Skin of body (tissue), 2 donors: ENCODE results near the gene MPIG6B. TPM values are rescaled to one million over a fixed set of nuclear protein-coding genes. Genes with fewer than 3 reads are reported as not detected.

Experiments
- DNase-seq: peaks from one replicate; lab custom pipeline; 2025; lab: John Stamatoyannopoulos, UW
- total RNA-seq: library from RNA; depleted of rRNA; stranded (reverse); fragments of >200 nt; gene quantifications from one replicate; pipeline ENCODE4 v1.2.3, GENCODE V29; 2014

The MPIG6B gene
- total RNA-seq, 1 donor from 2014 or later = 0.59 TPM

DNA sequence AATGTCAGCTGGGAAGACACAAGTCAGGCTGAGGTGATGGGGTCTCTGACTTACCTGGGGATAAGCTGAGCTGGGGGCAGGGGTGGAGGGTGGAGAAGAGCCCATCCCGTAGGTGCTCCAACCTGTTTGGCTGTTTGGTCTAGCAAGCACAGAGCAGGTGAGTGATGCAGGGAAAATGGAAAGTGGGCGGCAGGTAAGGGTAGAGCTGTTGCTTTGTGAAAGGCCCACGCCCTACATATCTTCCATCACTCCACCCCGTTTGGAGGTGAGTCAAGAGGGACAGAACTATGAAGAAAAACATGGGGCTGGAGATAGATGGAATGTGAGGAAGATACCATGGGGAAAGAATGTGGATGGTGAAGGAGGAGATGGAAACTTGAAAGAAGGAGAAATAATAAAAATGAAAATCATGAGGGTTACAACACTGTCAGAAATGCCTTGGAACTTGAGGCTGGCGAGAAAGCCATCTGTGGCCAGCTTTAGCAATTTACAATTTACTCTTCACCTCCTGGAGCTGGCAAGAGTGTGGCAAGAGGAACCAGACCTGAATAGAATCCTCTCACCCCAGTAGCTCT, 2.9 kb upstream of the MPIG6B start:
- DNase-seq = no peak

DNA sequence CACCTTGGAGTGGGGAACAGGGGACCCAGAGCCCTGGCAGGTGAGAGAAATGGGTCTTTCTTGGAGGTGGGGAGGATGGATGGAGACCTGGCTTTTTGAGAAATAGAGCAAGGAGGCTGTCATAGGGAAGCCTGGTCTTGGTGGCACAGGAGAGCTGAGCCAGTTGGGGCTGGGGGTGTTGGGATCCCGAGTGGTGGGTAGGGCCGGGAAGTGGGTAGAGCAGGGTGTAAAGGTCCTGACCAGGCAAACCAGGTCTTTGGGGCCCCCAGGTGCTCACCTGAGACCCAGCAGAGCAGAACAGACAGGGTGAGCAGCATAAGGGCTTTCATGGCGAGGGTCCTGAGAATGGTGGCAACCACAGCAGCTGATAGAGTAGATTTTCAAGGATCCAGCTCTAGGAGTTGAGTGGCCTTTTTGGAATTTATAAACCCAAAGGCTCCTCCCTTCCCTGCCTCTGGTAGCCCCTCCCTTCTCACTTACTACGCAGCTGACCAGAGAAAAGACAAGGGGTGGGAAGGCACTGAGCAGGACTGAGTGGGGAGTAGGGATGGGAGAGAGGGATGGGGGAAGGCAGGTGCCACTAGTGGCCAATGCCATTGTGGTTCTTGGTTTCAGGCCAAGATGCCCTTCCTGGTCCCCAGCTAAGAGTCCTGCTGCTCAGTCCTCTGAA, 1.7 kb upstream of the MPIG6B start, which contains the start of gene LY6G6C:
Gene LY6G6C, minus strand, starts transcription at position 396 of the 670 bp plus-strand sequence. Its CDS starts 67 bp downstream, at position 329.
- no peak for DNase-seq

DNA sequence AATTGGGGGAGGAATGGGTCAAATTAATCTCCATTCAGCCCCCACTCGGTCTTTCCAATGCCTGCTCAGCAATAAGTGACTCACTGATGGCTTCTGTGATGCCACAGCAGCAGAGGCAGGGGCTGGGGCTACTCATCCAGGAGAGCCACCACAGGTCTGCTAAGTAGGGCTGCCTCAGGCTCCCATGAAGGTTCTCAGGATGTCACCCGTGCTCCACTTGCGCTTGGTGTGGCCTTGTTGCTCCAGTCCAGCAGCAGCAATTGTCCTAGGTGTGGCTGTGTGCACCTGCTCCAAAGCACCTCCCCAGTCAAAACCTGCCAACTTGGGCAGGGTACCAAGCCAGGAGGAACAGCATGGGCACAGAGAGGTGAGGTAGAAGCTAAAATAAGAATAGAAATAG, 1.0 kb upstream of the MPIG6B start:
- DNase-seq = no peak

DNA sequence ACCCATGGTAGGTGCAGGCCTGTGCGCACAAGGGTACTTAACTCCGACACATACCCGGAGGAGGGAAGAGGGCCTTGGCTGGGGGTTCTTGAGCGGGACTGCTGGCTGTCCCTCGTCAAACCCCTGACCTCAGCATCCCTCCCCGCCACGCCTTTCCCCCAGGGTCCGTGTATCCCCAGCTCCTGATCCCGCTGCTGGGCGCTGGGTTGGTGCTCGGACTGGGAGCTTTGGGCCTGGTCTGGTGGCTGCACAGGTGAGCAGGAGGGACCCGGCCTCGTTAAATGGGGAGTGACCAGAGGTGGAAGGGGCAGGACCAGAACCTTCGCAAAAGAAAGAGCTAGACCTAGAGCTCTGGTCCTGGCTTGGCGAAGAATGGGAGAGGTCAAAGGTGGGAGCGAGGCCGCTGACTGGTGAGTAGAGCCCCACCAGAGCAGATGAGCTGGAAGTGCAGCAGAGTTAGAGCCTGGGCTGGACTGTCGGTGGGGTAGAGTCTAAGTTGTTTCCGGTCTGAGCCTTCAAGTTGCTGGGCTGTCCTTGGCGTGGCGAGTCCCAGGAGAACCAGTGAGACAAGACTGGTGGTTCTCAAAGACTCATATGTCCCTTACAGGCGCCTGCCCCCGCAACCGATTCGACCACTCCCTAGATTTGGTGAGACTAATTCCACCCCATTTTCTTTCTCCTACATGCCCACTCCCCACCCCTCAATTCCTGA, 963 bp downstream of the MPIG6B start:
- DNase-seq = no peak

DNA sequence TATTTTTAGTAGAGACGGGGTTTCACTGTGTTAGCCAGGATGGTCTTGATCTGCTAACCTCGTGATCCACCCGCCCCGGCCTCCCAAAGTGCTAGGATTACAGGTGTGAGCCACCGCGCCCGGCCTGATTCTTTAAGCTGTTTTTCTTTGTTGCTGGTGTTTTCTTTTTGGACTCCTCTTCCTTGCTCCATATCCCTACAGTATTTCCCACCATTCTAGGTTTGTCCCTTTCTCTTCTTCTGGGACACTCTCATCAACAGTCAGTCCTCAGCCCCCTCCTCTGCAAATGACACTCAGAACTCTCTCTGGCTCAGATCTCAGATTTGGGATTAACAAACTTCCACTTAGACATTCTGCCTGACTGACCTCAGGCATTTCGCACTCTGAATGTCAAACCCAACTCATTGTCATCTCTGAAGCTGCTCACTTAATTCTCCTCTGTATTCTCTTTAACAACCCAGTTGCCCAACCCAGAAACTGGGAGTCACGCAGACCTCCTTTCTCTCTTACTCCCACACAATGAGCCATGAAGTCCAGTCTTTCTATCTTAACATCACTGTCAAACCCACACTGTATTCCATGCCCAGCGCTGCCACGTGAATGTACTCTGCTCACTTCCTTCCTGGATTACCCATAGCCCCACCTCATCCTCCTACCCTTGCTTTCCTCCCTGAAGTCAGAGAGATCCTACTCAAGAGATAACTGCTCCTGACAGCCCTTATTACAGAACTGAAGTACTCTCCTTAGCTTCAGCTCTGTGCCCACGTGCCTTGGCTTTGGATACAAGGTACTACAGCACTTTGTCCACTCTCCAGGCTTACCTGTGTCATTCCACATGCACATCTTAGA, 2.6 kb downstream of the MPIG6B start:
- no peak for DNase-seq

DNA sequence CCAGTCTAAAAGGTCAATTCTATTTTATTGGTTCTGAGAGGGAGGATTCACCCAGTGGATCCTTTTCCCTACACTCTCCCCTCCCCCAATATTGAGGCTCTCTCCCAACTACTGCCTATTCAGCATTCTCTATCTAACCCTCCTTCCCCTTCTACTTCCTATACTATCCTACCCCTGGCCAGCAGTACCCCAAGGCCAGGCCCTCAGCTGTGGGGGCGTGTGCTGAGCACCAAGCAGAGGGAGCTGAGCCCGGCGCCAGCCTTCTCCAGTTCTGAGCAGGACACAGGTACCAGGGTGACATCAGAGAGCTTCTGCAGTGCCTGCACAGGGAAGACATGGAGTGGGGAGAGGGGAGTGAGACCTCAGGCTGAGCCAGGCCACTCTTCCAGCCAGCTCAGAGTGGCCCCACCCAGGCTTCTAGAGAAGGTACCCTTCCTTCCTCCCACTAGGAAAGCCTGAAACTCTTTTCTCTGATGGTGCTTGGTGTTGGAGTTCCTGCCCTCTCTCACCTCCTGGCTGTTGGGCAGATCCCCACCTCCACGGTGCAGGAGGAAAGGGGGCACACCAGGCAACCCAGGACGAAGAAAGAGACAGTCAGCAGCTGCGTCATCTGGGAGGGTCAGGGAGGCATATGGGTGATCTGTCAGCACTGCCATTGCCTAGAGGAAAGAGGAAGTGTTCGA, 4.0 kb downstream of the MPIG6B start:
- DNase-seq = no peak

DNA sequence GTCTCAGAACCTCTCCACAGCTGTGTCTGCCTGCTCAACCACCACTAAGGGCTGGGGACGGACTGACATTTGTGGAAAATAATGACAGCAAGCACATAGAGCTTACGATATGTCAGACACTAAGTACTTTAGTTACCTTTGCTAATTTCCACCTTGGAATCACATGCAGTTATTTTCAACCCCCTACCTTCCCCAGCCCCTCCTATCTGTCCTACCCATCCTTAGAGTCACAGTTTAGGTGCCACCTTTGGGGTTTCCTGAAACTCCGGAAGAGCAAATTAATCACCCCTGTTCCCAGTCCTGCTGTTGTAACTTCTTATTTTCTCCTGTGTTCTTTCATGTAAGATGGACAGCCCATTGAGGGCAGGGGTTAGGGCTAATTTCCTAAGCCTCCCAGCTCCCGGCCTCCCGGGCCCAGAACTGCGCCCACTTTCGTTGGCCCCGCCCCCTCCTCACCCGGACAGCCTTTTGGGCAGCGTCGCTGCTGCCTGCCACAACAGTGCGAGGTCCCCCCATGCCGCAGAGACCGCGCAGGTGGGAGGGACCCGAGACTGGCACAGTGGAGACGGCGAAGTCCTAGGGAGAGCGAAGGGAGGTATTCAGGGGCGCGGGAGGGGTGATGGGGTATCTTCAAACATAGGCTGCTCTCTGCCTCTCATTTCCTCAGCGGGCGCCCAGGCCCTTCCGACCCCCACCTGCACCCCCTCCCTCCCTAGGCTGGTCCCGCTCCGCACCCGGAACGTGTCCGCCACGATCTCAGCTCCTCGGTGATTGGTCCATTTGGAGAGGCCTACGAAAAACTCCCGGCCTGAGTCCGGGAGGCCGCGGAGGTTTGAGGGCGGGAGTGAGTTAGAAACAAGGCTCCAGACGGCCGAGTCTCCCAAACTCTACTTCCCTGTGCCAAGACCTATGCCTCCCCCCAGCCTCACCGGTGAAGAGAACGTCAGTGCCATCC, 4.8 kb downstream of the MPIG6B start:
- no peak for DNase-seq

DNA sequence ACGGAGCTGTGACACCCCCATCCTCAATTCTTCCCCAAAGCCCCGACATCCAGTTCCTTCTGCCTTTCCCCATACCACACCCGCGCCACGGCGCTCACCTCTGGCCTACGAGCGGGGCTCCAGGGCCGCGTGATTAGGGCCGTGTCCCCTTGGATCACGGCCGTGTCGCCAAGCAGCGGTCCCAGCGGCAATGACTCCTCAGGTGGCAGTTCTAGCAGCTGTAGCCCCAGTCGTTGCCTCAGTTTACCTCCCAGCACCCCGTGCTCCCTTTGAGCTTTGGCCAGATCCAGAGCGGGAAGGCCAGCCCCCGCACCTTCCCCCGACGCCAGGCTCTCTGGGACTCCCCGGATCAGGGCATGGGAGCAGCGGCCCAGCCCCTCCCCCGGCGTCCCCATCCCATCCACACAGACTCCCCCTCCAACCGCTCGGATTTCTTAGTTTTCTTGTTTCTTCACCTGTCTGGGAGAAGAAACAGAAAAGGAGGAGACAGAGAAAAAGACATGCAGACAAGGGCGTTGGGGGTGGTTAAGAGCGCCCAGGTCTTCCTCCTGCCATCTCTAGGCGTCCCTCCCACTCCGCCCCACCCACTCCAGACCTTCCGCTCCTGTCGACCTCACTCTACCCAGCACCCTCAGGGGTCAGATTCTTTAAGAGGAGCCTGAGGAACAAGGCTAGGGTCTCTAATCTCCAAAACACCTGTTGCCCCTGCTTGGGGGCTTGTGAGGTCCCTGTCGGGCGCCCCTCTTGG, 5.8 kb downstream of the MPIG6B start, which contains the start of gene DDAH2:
Gene DDAH2, minus strand, starts transcription at position 533 of the 748 bp plus-strand sequence. Its CDS starts 138 bp downstream, at position 395.
- DNase-seq = no peak

DNA sequence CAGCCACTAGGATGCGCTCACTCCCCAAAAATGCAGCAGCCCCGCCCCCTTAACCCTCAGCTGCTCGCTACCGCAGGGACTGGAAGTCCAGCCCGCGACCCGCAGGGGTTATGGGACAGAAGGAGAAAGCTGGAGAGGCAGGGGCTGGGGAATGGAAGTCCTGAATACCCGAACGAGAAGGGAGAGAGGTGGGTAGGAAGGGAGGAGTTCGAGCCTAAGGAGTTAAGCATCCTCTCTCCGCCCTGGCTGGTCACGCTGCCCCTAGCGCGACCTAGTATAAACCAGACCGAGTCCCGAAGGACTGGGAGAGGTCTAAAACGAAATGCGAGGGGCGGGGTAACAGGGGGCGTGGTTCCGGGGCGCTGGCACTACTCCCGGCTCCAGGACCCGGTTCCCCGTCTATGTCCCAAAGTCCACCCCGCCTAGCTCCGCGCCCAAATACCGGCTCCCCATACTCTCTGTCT, 6.4 kb downstream of the MPIG6B start:
- peak; percentile 84 for DNase-seq

DNA sequence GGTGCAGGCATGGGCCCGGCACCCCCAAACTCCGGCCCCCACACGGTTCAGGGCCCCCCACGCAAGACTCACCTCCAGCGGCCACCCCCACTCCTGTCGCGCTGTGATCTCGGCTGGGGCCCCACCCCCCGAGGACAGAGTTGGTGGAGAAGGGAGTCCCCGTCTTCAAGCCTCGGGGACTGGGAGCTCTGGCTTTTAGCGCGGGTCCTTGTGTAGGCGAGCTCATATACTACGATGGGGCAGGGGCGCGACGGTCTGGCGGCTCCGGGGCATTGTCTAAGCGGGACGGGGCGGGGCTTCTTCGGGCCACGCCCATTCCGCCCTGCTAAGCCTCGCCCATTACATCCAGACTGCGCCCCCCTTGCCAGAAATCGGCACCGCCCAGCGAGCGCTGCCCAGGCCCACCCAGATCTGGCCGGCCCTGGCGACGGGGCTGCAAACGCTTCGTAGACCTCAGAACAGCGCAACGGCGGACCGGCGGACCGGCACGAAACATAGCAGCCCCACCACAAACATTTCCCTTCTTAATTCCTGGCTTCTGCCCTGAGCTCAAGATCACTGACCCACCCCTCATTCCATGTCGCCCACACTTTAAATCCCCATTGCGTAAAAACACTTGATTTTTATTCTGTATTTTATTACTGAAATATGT, 6.9 kb downstream of the MPIG6B start:
- peak; percentile 92 for DNase-seq

DNA sequence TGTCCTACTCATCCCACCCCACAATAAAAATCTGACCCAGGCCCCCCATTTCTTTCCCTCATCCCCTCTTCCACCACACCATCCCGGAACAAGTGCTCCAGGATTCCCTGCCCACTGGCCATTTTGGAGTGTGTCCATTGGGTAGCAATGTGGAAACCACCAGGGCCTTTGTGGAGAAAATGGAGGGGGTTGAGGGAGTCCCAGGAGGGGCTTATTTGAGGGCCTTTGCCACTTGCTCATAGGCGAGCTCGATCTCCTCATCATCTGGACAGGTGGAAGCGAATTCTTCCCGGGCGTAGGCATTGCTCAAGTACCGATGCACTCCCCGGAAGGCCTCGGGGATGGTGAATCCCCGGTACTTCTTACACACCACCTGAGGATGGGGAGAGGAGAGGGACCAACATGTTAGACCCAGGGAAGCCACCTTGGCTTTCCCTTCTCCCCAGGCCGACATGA, 7.5 kb downstream of the MPIG6B start:
- no peak for DNase-seq

DNA sequence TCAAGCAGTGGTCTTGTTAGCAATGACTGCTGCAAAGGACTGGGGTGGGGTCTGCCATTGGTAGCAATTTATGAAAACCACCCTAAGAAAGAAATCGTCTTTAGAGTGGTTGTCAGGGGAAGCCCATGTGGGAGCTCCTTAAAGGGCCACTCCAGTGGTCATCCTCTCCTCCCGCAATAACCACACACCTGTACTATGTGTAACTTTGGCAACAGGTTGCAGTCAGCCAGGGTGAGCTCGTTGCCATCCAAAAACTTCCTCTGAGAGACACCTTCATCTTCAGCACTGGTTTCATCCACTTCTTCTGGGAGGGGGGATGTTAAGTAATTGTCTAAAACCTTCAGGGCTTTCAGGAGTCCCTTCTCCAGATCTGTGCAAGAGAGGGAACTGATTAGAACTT, 8.9 kb downstream of the MPIG6B start:
- no peak for DNase-seq

DNA sequence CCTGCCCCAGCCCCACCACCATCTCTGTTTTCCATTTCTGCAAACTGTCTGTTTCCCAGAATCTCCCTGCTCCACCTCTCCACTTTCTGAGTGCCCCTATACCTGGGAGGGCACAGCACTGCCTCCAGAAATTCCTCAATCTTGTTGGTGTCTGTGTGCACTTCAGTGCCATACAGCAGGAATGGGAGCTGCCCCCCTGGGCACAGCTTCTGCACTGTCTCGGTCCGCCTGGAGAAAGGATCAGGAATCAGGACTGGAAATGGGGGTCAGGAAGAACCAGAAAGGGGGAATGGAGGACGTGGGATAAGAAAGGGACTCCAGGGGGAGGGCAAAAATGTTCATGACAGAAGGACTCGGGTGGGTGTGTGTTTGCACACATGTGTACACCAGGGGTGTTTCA, 10.6 kb downstream of the MPIG6B start:
- no peak for DNase-seq

DNA sequence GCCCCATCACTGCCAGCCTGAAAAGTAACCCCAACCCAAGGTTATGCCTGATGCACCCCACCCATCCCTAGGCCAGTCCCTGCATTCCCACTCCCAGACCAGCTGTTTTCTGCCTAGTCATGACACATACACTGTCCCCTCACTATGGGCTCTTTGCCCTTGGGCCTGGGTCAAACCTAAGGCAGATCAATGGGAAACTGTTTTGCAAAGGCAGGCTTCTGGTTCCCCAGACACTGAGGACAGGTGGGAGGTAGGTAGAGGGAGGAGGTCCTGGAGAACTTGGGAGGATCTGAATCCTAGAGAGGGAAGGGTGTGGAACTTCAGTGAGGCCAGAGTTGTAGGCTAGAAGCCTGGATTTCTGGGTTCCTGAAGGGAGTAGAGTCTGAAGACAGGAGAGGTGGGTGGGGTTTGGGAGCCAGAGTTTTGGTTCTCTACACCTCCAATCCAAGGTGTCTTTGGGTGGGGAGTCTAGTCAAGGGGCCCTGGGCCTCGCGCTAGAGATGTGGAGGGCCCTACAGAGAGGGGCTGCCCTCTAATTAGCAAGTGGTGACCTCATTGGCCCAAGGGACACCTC, 11.2 kb downstream of the MPIG6B start:
- DNase-seq = no peak

DNA sequence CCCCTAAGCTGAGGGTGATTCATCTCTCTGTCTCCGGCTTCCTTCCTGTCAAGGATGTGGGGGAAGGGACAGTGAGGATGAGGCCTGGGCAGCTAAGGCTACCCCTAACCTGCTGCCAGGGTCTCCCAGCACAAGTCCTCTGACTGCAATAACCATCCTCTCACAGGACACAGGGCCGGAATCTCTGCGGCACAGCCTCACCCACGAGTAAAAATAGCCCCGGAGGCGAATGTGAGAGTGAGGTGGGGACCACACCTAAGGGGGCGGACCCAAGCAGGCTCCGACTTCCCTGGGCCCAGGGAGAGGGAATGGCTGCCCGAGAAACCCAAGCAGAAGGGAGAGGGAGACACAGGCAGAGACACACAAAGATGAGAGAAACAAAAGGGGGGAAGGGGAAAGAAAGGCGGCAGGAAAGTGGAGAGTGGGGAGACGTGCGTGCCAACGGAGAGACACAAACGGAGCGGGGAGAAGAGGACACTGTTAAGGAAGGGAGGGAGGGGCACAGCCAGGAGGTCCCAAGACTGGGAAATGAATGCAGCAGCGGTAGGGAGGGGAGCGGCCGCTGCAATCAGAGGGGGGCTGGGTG, 11.7 kb downstream of the MPIG6B start:
- no peak for DNase-seq

DNA sequence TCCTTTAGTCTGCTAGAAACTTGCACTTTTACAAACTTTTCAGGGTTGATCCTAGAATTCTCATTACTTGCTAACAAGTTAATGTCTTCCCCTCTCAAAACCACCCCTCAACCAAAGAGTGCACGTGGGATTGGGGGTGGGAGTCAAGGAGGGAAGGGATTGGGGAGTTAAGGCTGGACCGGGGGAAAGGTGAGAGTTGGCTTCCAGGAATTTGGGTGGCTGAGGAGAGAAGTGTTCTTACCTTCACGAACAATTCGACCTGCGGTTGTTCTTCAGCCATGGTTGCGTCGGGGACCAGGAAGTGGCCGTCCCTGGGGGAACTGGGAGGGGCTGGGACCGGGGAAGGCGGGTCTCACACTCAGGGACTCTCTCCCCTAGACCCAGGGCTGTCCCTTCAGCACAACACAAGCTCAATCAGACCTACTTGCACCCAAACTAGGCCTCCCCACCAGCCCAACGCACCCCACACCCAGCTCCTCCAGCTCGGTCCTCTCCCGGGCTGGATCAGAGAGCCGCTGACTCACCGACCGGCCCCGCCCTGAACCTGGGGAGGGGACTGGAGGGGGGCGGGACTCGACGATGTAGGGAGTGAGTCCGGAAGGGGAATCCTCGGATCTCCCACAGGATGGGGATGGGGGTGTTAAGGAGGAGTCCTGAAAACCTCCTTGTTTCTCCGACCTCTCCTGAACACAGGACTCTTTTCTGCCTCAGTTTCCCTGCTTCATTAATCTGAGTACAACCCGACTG, 13.0 kb downstream of the MPIG6B start, which contains the start of gene CLIC1:
Gene CLIC1, minus strand, starts transcription at position 510 of the 747 bp plus-strand sequence. Its CDS starts 230 bp downstream, at position 280.
- DNase-seq = peak; percentile 84
